ENCODE measurements around the gene PEX10.

DNA sequence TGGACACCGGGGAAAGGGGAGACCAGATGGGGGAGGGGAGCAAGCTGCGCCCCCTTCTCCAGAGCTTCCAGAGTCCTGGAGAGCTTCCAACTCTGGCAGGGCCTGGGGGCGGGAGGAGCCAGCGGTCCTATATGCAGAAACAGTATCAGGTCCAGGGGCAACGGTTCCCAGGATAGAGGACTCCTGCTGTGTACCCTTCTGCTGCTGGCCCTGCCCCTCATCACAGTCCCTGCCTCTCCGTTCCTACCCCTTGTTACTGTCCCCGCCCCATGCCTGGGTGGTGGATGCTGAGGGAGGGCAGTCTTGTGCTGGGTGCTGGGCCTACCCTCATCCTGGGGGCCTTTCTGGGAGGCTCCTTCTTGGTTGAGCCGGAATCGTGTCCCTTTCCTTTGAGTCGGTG, 19.2 kb upstream of the PEX10 start:
- TF ChIP-seq, protein P1, sequence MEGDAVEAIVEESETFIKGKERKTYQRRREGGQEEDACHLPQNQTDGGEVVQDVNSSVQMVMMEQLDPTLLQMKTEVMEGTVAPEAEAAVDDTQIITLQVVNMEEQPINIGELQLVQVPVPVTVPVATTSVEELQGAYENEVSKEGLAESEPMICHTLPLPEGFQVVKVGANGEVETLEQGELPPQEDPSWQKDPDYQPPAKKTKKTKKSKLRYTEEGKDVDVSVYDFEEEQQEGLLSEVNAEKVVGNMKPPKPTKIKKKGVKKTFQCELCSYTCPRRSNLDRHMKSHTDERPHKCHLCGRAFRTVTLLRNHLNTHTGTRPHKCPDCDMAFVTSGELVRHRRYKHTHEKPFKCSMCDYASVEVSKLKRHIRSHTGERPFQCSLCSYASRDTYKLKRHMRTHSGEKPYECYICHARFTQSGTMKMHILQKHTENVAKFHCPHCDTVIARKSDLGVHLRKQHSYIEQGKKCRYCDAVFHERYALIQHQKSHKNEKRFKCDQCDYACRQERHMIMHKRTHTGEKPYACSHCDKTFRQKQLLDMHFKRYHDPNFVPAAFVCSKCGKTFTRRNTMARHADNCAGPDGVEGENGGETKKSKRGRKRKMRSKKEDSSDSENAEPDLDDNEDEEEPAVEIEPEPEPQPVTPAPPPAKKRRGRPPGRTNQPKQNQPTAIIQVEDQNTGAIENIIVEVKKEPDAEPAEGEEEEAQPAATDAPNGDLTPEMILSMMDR (conservative IDR thresholded peaks at IDR 0.05 in 1 of 2, IDR thresholded peaks at IDR 0.05 in 1 of 2; ENCODE audit: extremely low read depth in 1 of 2, insufficient read depth in 1 of 2, low read depth in 1 of 2, low read length in 2 of 2) = no peak
- no peak for TF ChIP-seq EZH2 (IDR thresholded peaks at IDR 0.05; ENCODE audit: borderline replicate concordance, low read length)

Data from mammary epithelial cell (primary cell).